Activated CD8-positive, alpha-beta memory T cell treated with anti-CD3 and anti-CD28 coated beads for 36 hours (primary cell): ENCODE data around the gene SNW1. TPM values are rescaled to one million over a fixed set of nuclear protein-coding genes. Genes with fewer than 3 reads are reported as not detected.
"Not testable (repeated sequence)": the region's sequence is repeated elsewhere in the genome, so short reads cannot be mapped to it uniquely, and the experiment has no call there.

Source experiments
- CTCF ChIA-PET: fragments of 350-600 bp; sonication (Branson Sonifier 250); formaldehyde crosslinking; loops from one replicate; lab custom pipeline; 2021; ENCODE audit warnings: antibody characterized with exemption; lab: Charles Lee
- POLR2A ChIA-PET: fragments of 350-600 bp; sonication (Branson Sonifier 250); formaldehyde crosslinking; loops from one replicate; lab custom pipeline; 2021; ENCODE audit warnings: antibody characterized with exemption; lab: Charles Lee
- total RNA-seq, 2 experiments: library from RNA; stranded (reverse); gene quantifications; one replicate each; pipeline ENCODE4 v1.2.3, GENCODE V29; 2021

SNW1 gene
- total RNA-seq, 2 experiments from 2014 or later: 108 to 114 TPM

- CTCF ChIA-PET: interaction anchor here (1.3 to 1.4 kb wide), 2 partner anchors 25 to 38 kb away, joined by 3 read pairs; partner anchors contain the start of gene ADCK1
These were observed 412 bp upstream of the SNW1 start for GRCh38 chr14:77761205-77761931.

GRCh38 chr14:77752799-77753516 is 8.0 kb downstream of the SNW1 start:
- CTCF ChIA-PET: no interaction called here
- POLR2A ChIA-PET: interaction anchor here (1.3 kb wide), 1 partner anchor 7 kb away, joined by 4 read pairs; no protein-coding TSS in a partner anchor

More at GRCh38 chr14:77761205-77761931, 412 bp upstream of the SNW1 start:
- POLR2A ChIA-PET: interaction anchor here (0.9 to 2.2 kb wide), 2 partner anchors 39 to 92 kb away, joined by 3 to 9 read pairs; partner anchors contain the start of gene ADCK1

- ChIA-PET CTCF (no interaction called here), POLR2A (interaction anchor here (0.7 to 1.3 kb wide), 2 partner anchors 8 to 10 kb away, joined by 4 read pairs; no protein-coding TSS in a partner anchor)
These were observed 8.7 kb downstream of the SNW1 start for GRCh38 chr14:77752266-77752665.

- CTCF ChIA-PET, POLR2A ChIA-PET: not testable (repeated sequence)
These were observed 13.5 kb downstream of the SNW1 start for GRCh38 chr14:77747425-77747824.

GRCh38 chr14:77746064-77746702 is 14.8 kb downstream of the SNW1 start:
- CTCF ChIA-PET: no interaction called here

GRCh38 chr14:77741438-77741837 is 19.5 kb downstream of the SNW1 start:
- POLR2A ChIA-PET: no interaction called here
- CTCF ChIA-PET: interaction anchor here (0.6 to 1.1 kb wide), 2 partner anchors 12 to 33 kb away, joined by 3 to 4 read pairs; partner anchors contain the start of genes ALKBH1 and SLIRP

More at GRCh38 chr14:77746064-77746702, 14.8 kb downstream of the SNW1 start:
- POLR2A ChIA-PET: interaction anchor here (0.9 kb wide), 1 partner anchor 14 kb away, joined by 4 read pairs; no protein-coding TSS in a partner anchor

GRCh38 chr14:77738559-77739250 is 22.3 kb downstream of the SNW1 start:
- ChIA-PET POLR2A (interaction anchor here (0.6 to 2.0 kb wide), 5 partner anchors 22 to 281 kb away, joined by 3 to 7 read pairs (median 5); partner anchors contain the start of genes ALKBH1, SLIRP and VIPAS39), CTCF (interaction anchor here (0.7 to 1.0 kb wide), 2 partner anchors 20 to 24 kb away, joined by 3 read pairs; no protein-coding TSS in a partner anchor)

- CTCF ChIA-PET: no interaction called here
- POLR2A ChIA-PET: no interaction called here
These were observed 29.9 kb downstream of the SNW1 start for GRCh38 chr14:77730976-77731497.

- POLR2A ChIA-PET: no interaction called here
These were observed 38.7 kb downstream of the SNW1 start for GRCh38 chr14:77722301-77722700.

GRCh38 chr14:77721437-77721836 is 39.5 kb downstream of the SNW1 start:
- CTCF ChIA-PET: interaction anchor here (0.6 kb wide), 1 partner anchor 314 kb away, joined by 3 read pairs; no protein-coding TSS in a partner anchor
- POLR2A ChIA-PET: no interaction called here

More at GRCh38 chr14:77722301-77722700, 38.7 kb downstream of the SNW1 start:
- CTCF ChIA-PET: no interaction called here

GRCh38 chr14:77717608-77718305 is 43.2 kb downstream of the SNW1 start:
- ChIA-PET POLR2A (no interaction called here), CTCF (no interaction called here)

GRCh38 chr14:77714926-77715325 is 46.0 kb downstream of the SNW1 start:
- CTCF ChIA-PET: interaction anchor here (0.7 kb wide), 1 partner anchor 24 kb away, joined by 3 read pairs; no protein-coding TSS in a partner anchor
- POLR2A ChIA-PET: interaction anchor here (0.5 to 1.1 kb wide), 4 partner anchors 12 to 25 kb away, joined by 3 to 8 read pairs (median 7); no protein-coding TSS in a partner anchor

GRCh38 chr14:77710364-77710763 is 50.6 kb downstream of the SNW1 start:
- ChIA-PET POLR2A (no interaction called here), CTCF (no interaction called here)

GRCh38 chr14:77709412-77709811 is 51.5 kb downstream of the SNW1 start:
- ChIA-PET POLR2A (no interaction called here), CTCF (no interaction called here)

GRCh38 chr14:77708749-77709148 is 52.2 kb downstream of the SNW1 start:
- CTCF ChIA-PET: interaction anchor here (1.5 kb wide), 1 partner anchor 250 kb away, joined by 4 read pairs; no protein-coding TSS in a partner anchor

GRCh38 chr14:77707724-77708408 is 53.1 kb downstream of the SNW1 start, which contains the start of the genes ALKBH1 and SLIRP:
ALKBH1 (minus strand) TSS chr14:77708023; CDS start chr14:77708004, 19 bp downstream.
SLIRP (plus strand) TSS chr14:77708103; CDS start chr14:77708112, 9 bp downstream.
- ChIA-PET POLR2A (interaction anchor here (0.7 to 1.3 kb wide), 3 partner anchors 31 to 51 kb away, joined by 3 to 5 read pairs (median 4); no protein-coding TSS in a partner anchor), CTCF (interaction anchor here (0.9 to 1.5 kb wide), 2 partner anchors 33 to 249 kb away, joined by 4 read pairs; no protein-coding TSS in a partner anchor)

More at GRCh38 chr14:77708749-77709148, 52.2 kb downstream of the SNW1 start:
- POLR2A ChIA-PET: interaction anchor here (0.7 to 1.3 kb wide), 5 partner anchors 8 to 250 kb away, joined by 3 to 5 read pairs (median 3); no protein-coding TSS in a partner anchor
